Transverse colon (tissue), 4 donors: ENCODE results near the gene CCDC63. TPM values are rescaled to one million over a fixed set of nuclear protein-coding genes. Genes with fewer than 3 reads are reported as not detected.
A peak's percentile ranks its signal among the peaks of the same experiment; 100 is the strongest.

ENCODE experiments used
- DNase-seq: peaks from one replicate; pipeline ENCODE4 v3.0.0-alpha.2; 2019
- H3K27ac ChIP-seq, 4 donors: fragments of 200-600 bp; sonication (generic); 2 replicates each; pipeline ENCODE4 v1.5.1; 2016 to 2018; ENCODE audit warnings: inconsistent platforms in 4 of 4
- H3K27me3 ChIP-seq: fragments of 200-600 bp; sonication (generic); 2 replicates; pipeline ENCODE4 v1.5.1; 2017; ENCODE audit warnings: inconsistent platforms
- H3K36me3 ChIP-seq, 4 donors: fragments of 200-600 bp; sonication (generic); 2 replicates each; pipeline ENCODE4 v1.5.1; 2017 to 2019; ENCODE audit warnings: inconsistent platforms in 4 of 4
- H3K4me1 ChIP-seq, 4 donors: fragments of 200-600 bp; sonication (generic); 2 replicates each; pipeline ENCODE4 v1.5.1; 2017 to 2020; ENCODE audit warnings: inconsistent platforms in 4 of 4
- H3K4me3 ChIP-seq, 4 donors: fragments of 200-600 bp; sonication (generic); 1 replicate in 1 of 4; 2 replicates in 3 of 4; pipeline versions ENCODE4 v1.5.1 to v1.6.1; 2017 to 2019; ENCODE audit warnings: inconsistent platforms in 4 of 4
- H3K9me3 ChIP-seq, 2 donors: fragments of 200-600 bp; sonication (generic); 2 replicates each; pipeline ENCODE4 v1.5.1; 2017 to 2019; ENCODE audit warnings: inconsistent platforms in 2 of 2
- EP300 ChIP-seq: sonication (generic); formaldehyde crosslinking; IDR thresholded peaks from one replicate; pipeline ENCODE4 v1.6.1; 2017; ENCODE audit warnings: antibody characterized with exemption, low read depth
- POLR2A ChIP-seq: fragments of 450-650 bp; IDR thresholded peaks from one replicate; pipeline ENCODE4 v1.6.1; 2016; ENCODE audit warnings: antibody characterized with exemption, mild to moderate bottlenecking, moderate library complexity
- POLR2AphosphoS5 ChIP-seq, 3 donors: sonication (generic); formaldehyde crosslinking; IDR thresholded peaks; one replicate each; pipeline ENCODE4 v1.6.1; 2016; ENCODE audit warnings: antibody characterized with exemption in 3 of 3
- WGBS, 2 donors: methylation state at CpG; one replicate each; pipeline ENCODE4 v1.1.5; 2018; ENCODE audit warnings: low coverage in 1 of 2; 5-methylcytosine and 5-hydroxymethylcytosine counted together
- in situ Hi-C, 4 donors: fragments of 200-750 bp; cut with MboI; loops; one replicate each; pipeline versions ENCODE4 v1.15.0 to v1.15.1; 2017; ENCODE audit warnings: low sequenced_read_pairs in 3 of 4, low pct_ligation_motif_present in 1 of 4, low pct_unique_long_range_greater_than_20kb in 1 of 4
- intact Hi-C: fragments of 100-400 bp; cut with DNase I; formaldehyde crosslinking; loops from one replicate; pipeline ENCODE4 v1.15.1; 2023; ENCODE audit warnings: low total_unique reads
- total RNA-seq, 4 donors: library from RNA; depleted of rRNA; stranded (reverse); fragments of >200 nt; gene quantifications; one replicate each; pipeline ENCODE4 v1.1.0, GENCODE V29; 2016
- TF ChIP-seq, protein P1 (sequence below), 5 experiments: fragments of 200-600 bp in 3 of 5; fragments of 450-650 bp in 2 of 5; sonication (generic) in 3 of 5; IDR thresholded peaks; 1 replicate in 2 of 5; 2 replicates in 3 of 5; pipeline ENCODE4 v1.5.1; 2016 to 2017; ENCODE audit warnings: antibody characterized with exemption in 5 of 5, inconsistent platforms in 3 of 5, mild to moderate bottlenecking in 2 of 5, moderate library complexity in 1 of 5

CCDC63 gene
- total RNA-seq, 4 donors from 2014 or later: not detected

DNA sequence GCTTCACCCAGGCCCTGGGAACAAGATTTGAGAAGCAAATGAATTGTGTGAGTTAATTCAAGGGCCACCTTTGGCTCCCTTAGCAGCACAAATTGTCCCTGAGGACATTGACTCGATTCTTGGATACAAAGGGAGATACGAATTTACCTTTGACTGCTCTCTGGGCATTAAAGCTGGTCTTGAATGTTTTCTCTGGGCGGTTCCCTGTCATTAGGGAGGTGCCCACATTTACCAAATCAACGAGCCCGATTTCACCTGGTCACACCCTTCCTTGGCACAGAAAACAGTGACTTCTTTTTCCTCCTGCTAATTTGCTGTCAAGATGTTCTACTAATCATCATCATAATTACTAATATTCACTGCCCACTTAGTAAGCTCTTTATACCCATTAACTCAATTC, 27.1 kb upstream of the CCDC63 start:
- no peaks in the 10 kb centered on the region for H3K36me3 ChIP-seq
- WGBS, 2 donors: 45 to 71% methylated on average over 2 to 5 of the region's 5 CpGs
- peaks cover 0 to 17% (median 3%) of the 10 kb centered on the region in 4 donors for H3K4me1 ChIP-seq
- intact Hi-C loops: no loop called here
- H3K27ac ChIP-seq: peak overlapping the region in 2 of 4 donors; percentile 38 to 41
- in situ Hi-C loops: loop anchor here in 1 of 4 donors (10.0 kb wide), 1 partner anchor 115 kb away; no protein-coding TSS in a partner anchor
- no peak for DNase-seq
- H3K9me3 ChIP-seq: no peaks in the 10 kb centered on the region
- H3K27me3 ChIP-seq: no peaks in the 10 kb centered on the region
- TF ChIP-seq EP300 (no peak), POLR2A (no peak), POLR2AphosphoS5 (IDR thresholded peaks at IDR 0.05) (no peak)
- TF ChIP-seq, protein P1, sequence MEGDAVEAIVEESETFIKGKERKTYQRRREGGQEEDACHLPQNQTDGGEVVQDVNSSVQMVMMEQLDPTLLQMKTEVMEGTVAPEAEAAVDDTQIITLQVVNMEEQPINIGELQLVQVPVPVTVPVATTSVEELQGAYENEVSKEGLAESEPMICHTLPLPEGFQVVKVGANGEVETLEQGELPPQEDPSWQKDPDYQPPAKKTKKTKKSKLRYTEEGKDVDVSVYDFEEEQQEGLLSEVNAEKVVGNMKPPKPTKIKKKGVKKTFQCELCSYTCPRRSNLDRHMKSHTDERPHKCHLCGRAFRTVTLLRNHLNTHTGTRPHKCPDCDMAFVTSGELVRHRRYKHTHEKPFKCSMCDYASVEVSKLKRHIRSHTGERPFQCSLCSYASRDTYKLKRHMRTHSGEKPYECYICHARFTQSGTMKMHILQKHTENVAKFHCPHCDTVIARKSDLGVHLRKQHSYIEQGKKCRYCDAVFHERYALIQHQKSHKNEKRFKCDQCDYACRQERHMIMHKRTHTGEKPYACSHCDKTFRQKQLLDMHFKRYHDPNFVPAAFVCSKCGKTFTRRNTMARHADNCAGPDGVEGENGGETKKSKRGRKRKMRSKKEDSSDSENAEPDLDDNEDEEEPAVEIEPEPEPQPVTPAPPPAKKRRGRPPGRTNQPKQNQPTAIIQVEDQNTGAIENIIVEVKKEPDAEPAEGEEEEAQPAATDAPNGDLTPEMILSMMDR (IDR thresholded peaks at IDR 0.05): no peak
- no peak overlapping the region for H3K4me3 ChIP-seq

DNA sequence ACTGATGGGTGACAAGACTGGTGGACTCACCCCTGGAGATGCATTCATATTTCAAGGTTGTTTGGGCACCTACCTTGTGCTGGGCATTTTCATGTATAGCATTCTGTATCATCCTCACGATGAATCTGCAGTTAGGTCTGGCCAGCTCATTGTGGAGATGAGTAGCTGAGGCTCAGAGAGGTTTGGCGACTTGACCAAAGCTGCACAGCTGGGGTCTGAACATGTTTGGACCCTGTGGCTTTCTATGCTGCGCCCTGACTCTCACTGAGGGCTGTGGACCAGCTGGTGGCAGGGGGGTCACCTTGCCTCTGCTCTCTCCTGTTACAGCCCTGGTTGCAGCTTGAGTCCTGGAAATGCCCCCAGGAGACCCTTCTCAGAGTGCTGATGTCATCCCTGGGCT, 24.9 kb upstream of the CCDC63 start:
- Histone ChIP-seq H3K36me3 (no peaks in the 10 kb centered on the region), H3K4me1 (peaks cover 0 to 20% (median 3%) of the 10 kb centered on the region in 4 donors), H3K27me3 (no peaks in the 10 kb centered on the region), H3K9me3 (no peaks in the 10 kb centered on the region), H3K27ac (no peak overlapping the region), H3K4me3 (no peak overlapping the region)
- TF ChIP-seq, protein P1 (IDR thresholded peaks at IDR 0.05): no peak
- TF ChIP-seq EP300 (no peak), POLR2A (no peak), POLR2AphosphoS5 (IDR thresholded peaks at IDR 0.05) (no peak)
- WGBS, 2 donors: 94 to 100% methylated on average over 1 to 3 of the region's 3 CpGs
- DNase-seq: no peak
- in situ Hi-C loops (loop anchor here in 1 of 4 donors (10.0 kb wide), 1 partner anchor 117 kb away; no protein-coding TSS in a partner anchor), intact Hi-C loops (no loop called here)

DNA sequence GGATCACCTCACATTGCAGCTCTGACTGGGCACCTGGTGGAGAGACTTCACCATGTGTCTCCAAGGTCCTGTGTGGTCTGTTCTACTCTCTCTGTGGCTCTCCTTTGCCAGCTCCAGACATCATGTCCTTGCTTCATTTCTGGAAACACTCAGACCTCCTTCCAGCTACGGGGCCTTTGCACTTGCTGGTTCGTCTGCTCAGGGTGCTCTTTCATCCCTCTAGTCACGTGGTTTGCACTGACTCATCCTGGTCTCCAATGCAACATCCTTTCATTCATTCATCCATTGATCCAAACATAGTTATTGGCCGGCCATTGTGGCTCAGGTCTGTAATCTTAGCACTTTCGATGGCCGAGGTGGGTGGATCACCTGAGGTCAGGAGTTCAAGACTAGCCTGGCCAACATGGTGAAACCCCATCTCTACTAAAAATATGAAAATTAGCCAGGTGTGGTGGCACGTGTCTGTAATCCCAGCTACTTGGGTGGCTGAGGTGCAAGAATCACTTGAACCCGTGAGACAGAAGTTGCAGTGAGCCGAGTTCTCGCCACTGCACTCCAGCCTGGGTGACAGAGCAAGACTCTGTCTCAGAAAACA, 23.9 kb upstream of the CCDC63 start:
- WGBS, 2 donors: 81 to 86% methylated on average over 4 to 10 of the region's 10 CpGs
- no peaks in the 10 kb centered on the region for H3K36me3 ChIP-seq
- DNase-seq: no peak
- TF ChIP-seq EP300 (no peak), POLR2AphosphoS5 (IDR thresholded peaks at IDR 0.05) (no peak), POLR2A (no peak)
- TF ChIP-seq, protein P1 (IDR thresholded peaks at IDR 0.05): no peak
- no peaks in the 10 kb centered on the region for H3K27me3 ChIP-seq
- no peak overlapping the region for H3K27ac ChIP-seq
- H3K9me3 ChIP-seq: no peaks in the 10 kb centered on the region
- in situ Hi-C loops: loop anchor here in 1 of 4 donors (10.0 kb wide), 1 partner anchor 118 kb away; no protein-coding TSS in a partner anchor
- H3K4me1 ChIP-seq: peaks cover 0 to 22% (median 3%) of the 10 kb centered on the region in 4 donors
- H3K4me3 ChIP-seq: no peak overlapping the region
- intact Hi-C loops: no loop called here

DNA sequence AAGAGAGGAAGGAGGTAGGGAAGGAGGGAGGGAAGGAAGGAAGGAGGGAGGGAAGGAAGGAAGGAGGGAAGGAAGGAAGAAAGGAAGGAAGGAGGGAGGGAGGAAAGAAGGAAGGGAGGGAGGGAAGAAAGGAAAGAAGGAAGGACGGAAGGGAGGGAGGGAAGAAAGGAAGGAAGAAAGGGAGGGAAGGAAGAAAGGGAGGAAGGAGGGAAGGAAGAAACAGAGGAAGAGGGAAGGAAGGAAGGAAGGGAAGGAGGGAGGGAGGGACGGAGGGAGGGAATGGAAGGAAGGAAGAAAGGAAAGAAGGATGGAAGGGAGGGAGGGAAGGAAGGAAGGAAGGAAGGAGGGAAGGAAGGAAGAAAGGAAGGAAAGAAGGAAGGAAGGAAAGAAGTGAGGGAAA, 22.4 kb upstream of the CCDC63 start:
- in situ Hi-C loops (loop anchor here in 1 of 4 donors (10.0 kb wide), 1 partner anchor 120 kb away; no protein-coding TSS in a partner anchor), intact Hi-C loops (no loop called here)
- Histone ChIP-seq H3K4me1 (peaks cover 0 to 10% (median 0%) of the 10 kb centered on the region in 4 donors), H3K36me3 (no peaks in the 10 kb centered on the region), H3K27ac (no peak overlapping the region), H3K9me3 (no peaks in the 10 kb centered on the region), H3K27me3 (no peaks in the 10 kb centered on the region), H3K4me3 (no peak overlapping the region)
- TF ChIP-seq EP300 (no peak), POLR2AphosphoS5 (IDR thresholded peaks at IDR 0.05) (no peak), POLR2A (no peak)
- TF ChIP-seq, protein P1 (IDR thresholded peaks at IDR 0.05): no peak
- WGBS, 2 donors: 88 to 100% methylated on average over 2 of the region's 2 CpGs
- no peak for DNase-seq
